Psoas muscle (tissue), 8 donors: ENCODE data around the gene ARHGEF7. TPM values are rescaled to one million over a fixed set of nuclear protein-coding genes. Genes with fewer than 3 reads are reported as not detected.
A peak's percentile ranks its signal among the peaks of the same experiment; 100 is the strongest.
"Not testable (repeated sequence)": the region's sequence is repeated elsewhere in the genome, so short reads cannot be mapped to it uniquely, and the experiment has no call there.

Experiments
- ATAC-seq, 4 donors: fragments of 200-7000 bp; cut with Tn5 transposase; one replicate each; pipeline ENCODE4 v1.9.1; 2020; ENCODE audit warnings: moderate library complexity in 3 of 4, mild to moderate bottlenecking in 2 of 4
- DNase-seq, 2 donors: peaks; one replicate each; pipeline ENCODE4 v3.0.0-alpha.2; 2020
- H3K27ac ChIP-seq: fragments of 200-600 bp; one replicate; pipeline ENCODE4 v1.8.0; 2022
- H3K27me3 ChIP-seq, 3 donors: fragments of 200-600 bp in 1 of 3; one replicate each; pipeline versions ENCODE4 v1.6.1 to v1.8.0; 2013 to 2022; ENCODE audit warnings: low read length in 2 of 3, mild to moderate bottlenecking in 2 of 3, moderate library complexity in 1 of 3; ENCODE audit not compliant: insufficient read depth in 3 of 3
- H3K36me3 ChIP-seq, 2 donors: fragments of 200-600 bp in 1 of 2; one replicate each; pipeline versions ENCODE4 v1.6.1 to v1.8.0; 2013 to 2022; ENCODE audit warnings: low read depth in 1 of 2, mild to moderate bottlenecking in 1 of 2, moderate library complexity in 1 of 2; ENCODE audit not compliant: insufficient read depth in 1 of 2
- H3K4me1 ChIP-seq: fragments of 200-600 bp; one replicate; pipeline ENCODE4 v1.8.0; 2022
- H3K4me3 ChIP-seq: fragments of 200-600 bp; one replicate; pipeline ENCODE4 v1.8.0; 2022; ENCODE audit warnings: mild to moderate bottlenecking
- H3K9me3 ChIP-seq: fragments of 200-600 bp; one replicate; pipeline ENCODE4 v1.8.0; 2022
- CTCF ChIP-seq: fragments of 200-600 bp; IDR thresholded peaks from one replicate; pipeline ENCODE4 v1.8.0; 2022; ENCODE audit warnings: antibody characterized with exemption
- WGBS, 3 donors: extraction: QIAGEN DNeasy Blood & Tissue Kit; methylation state at CpG; one replicate each; pipeline versions ENCODE4 v1.1.6 to v1.1.7; 2013; 5-methylcytosine and 5-hydroxymethylcytosine counted together
- intact Hi-C, 2 donors: fragments of 100-400 bp; cut with DNase I; formaldehyde crosslinking; loops; one replicate each; pipeline versions ENCODE4 v1.11.0 to v1.14.2; 2022
- polyA plus RNA-seq, 3 donors: library from polyadenylated mRNA; stranded (reverse); fragments of 200-250 nt; gene quantifications; one replicate each; pipeline ENCODE4 v1.2.3, GENCODE V29; 2013
- total RNA-seq, 4 donors: library from RNA; stranded (reverse); fragmentation: NEBNext Ultra II Directional in 2 of 4; extraction: Animal tissue kit (Norgen Biotek cat#: 25700) in 2 of 4; gene quantifications; one replicate each; pipeline versions ENCODE4 v1.2.1 to v1.2.4, GENCODE V29; 2021 to 2023
- donor health status: healthy with polysubstance abuse.
- donor health status: DM: no; HTN: no; CAD: no; lungs with moderate emphysema.
- donor health status: Bipolar disorder and iron deficiency.
- donor health status: healthy.
- donor health status: DM: yes; HTN: yes; CAD: no.
- donor health status: DM: no; HTN: no; CAD: no.
- donor health status: DM: no; HTN: no; CAD: no.
- donor health status: DM: yes; HTN: yes; CAD: no.

ARHGEF7 gene
- total and polyA plus RNA-seq, 7 donors, result 21.6 to 53.6 (median 46.8) TPM

DNA sequence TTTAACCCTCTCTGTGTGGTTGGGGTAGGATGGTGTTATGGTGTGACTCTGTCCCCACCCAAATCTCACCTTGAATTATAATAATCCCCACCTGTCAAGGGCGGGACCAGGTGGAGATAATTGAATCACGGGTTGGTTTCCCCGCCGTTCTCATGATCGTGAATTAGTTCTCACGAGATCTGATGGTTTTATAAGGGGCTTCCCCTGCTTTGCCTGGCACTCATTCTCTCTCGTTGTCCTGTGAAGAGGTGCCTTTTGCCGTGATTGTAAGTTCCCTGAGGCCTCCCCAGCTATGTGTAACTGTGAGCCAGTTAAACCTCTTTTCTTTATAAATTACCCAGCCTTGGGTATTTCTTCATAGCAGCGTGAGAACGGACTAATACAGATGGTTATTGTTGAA, 68.8 kb downstream of the ARHGEF7 start:
- Histone ChIP-seq H3K9me3 (no peaks in the 10 kb centered on the region), H3K36me3 (no peaks in the 10 kb centered on the region), H3K27me3 (no peaks in the 10 kb centered on the region), H3K4me3 (no peak overlapping the region), H3K4me1 (peaks cover 84% of the 10 kb centered on the region), H3K27ac (peak overlapping the region; percentile 69)
- WGBS, 3 donors, result 74 to 81% (median 77%) methylated on average over 10 of the region's 10 CpGs
- DNase-seq (no peak), ATAC-seq (no peak)
- no peak for TF ChIP-seq CTCF
- intact Hi-C loops, result no loop called here

DNA sequence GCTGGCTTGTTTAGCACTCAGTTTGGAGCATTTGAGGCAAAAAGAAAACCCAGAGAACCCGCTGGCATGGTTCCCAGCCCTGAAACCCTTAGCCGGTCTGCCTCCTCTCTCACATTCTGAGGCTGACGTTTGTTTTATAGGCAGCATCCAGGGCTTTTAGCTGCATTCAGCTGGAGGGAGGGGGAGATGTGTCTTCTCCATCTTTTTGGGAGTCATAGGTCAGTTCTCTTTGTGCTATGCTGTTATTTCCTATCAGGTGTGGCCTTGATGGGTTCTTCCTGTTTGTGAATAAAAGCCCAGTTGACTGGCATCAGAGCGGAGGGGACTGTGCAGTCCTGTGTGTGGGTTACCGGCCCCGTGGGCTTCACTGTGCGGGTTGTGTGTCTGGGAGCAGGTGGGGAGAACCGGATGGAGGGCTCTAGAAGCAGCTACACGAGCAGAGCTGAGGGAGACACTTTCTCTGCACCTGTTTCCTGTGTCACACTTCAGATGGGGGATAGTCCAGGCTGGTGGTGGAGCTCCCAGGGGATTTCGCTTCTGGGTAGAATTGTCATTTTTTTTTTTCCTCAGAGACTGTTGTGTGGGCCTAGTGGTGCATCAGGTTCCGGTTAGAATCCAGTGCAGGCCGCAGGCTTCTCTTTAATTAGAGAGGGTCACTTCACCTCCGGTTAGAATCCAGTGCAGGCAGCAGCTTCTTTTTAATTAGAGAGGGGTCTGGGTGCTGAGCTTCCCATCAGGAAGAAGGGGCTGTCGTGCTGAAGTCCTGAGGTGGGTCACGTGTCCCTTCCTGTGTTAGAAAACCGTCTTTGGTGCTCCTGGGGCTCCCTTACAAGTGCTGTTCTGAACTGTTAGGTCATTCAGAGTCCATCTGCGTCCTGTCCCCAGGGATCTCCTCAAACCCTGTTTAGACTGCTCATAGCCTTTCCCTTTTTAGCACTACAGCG, 69.6 kb downstream of the ARHGEF7 start:
- peak; percentile 51 to 68 (median 62) for ATAC-seq
- peaks cover 80% of the 10 kb centered on the region for H3K4me1 ChIP-seq

GRCh38 chr13:111186305-111186935, 71.3 kb downstream of the ARHGEF7 start:
- Histone ChIP-seq H3K36me3 (no peaks in the 10 kb centered on the region), H3K27ac (peak overlapping the region; percentile 56), H3K4me1 (peaks cover 68% of the 10 kb centered on the region), H3K4me3 (peak overlapping the region; percentile 31), H3K27me3 (no peaks in the 10 kb centered on the region), H3K9me3 (no peaks in the 10 kb centered on the region)
- 51 to 73% (median 58%) methylated on average over 10 of the region's 10 CpGs for WGBS, 3 donors
- no peak for DNase-seq
- ATAC-seq, result peak in 2 of 4 donors; percentile 40 to 60
- intact Hi-C loops, result no loop called here
- no peak for TF ChIP-seq CTCF

More for the DNA sequence above, 69.6 kb downstream of the ARHGEF7 start:
- Histone ChIP-seq H3K36me3 (no peaks in the 10 kb centered on the region), H3K27ac (peak overlapping the region; percentile 69), H3K9me3 (no peaks in the 10 kb centered on the region), H3K4me3 (peak overlapping the region; percentile 1), H3K27me3 (no peaks in the 10 kb centered on the region)
- intact Hi-C loops, result no loop called here
- no peak for TF ChIP-seq CTCF
- 16 to 32% (median 18%) methylated on average over 18 of the region's 18 CpGs for whole genome bisulfite sequencing, 3 donors
- no peak for DNase-seq

- intact Hi-C loops, result no loop called here
- H3K4me1 ChIP-seq, result peaks cover 62% of the 10 kb centered on the region
Measured at GRCh38 chr13:111187960-111188541, 72.9 kb downstream of the ARHGEF7 start.

DNA sequence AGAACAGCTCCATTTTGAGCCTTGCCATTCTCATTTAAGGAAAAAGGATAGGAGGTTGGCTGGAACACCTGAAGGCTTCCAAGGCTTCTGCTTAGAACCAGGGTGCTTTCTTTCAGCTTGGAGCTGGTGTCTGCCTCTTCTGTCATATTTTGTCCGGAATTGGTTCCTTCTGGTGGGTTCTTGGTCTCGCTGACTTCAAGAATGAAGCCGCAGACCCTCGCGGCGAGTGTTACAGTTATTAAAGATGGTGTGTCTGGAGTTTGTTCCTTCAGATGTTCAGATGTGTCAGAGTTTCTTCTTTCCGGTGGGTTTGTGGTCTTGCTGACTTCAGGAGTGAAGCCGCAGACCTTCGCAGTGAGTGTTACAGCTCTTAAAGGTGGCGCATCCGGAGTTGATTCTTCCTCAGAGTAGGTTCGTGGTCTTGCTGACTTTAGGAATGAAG, 74.0 kb downstream of the ARHGEF7 start:
- H3K4me1 ChIP-seq, result peaks cover 57% of the 10 kb centered on the region
- H3K9me3 ChIP-seq, intact Hi-C loops, H3K27ac ChIP-seq, H3K27me3 ChIP-seq, ATAC-seq, H3K36me3 ChIP-seq, H3K4me3 ChIP-seq, DNase-seq: not testable (repeated sequence)
- WGBS, 3 donors, result 97 to 98% (median 97%) methylated on average over 12 of the region's 12 CpGs

More at GRCh38 chr13:111187960-111188541, 72.9 kb downstream of the ARHGEF7 start:
- 33 to 45% (median 34%) methylated on average over 11 of the region's 11 CpGs for WGBS, 3 donors
- ATAC-seq (peak; percentile 63 to 82 (median 74)), DNase-seq (no peak)
- Histone ChIP-seq H3K4me3 (peak overlapping the region; percentile 3), H3K9me3 (no peaks in the 10 kb centered on the region), H3K27ac (peak overlapping the region; percentile 12), H3K27me3 (no peaks in the 10 kb centered on the region), H3K36me3 (no peaks in the 10 kb centered on the region)
- TF ChIP-seq CTCF, result no peak

DNA sequence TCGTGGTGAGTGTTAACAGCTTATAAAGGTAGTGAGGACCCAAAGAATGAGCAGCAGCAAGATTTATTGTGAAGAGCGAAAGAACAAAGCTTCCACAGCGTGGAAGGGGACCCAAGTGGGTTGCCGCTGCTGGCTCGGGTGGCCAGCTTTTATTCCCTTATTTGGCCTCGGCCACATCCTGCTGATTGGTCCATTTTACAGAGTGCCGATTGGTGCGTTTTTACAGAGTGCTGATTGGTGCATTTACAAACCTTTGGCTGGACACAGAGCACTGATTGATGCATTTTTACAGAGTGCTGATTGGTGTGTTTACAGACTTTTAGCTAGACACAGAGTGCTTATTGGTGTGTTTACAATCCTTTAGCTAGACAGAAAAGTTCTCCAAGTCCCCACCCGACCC, 74.4 kb downstream of the ARHGEF7 start:
- ATAC-seq, H3K36me3 ChIP-seq, intact Hi-C loops, DNase-seq, H3K9me3 ChIP-seq, H3K27ac ChIP-seq, H3K4me3 ChIP-seq, H3K27me3 ChIP-seq: not testable (repeated sequence)
- WGBS, 3 donors, result 89 to 97% (median 90%) methylated on average over 9 of the region's 9 CpGs
- H3K4me1 ChIP-seq, result peaks cover 57% of the 10 kb centered on the region

DNA sequence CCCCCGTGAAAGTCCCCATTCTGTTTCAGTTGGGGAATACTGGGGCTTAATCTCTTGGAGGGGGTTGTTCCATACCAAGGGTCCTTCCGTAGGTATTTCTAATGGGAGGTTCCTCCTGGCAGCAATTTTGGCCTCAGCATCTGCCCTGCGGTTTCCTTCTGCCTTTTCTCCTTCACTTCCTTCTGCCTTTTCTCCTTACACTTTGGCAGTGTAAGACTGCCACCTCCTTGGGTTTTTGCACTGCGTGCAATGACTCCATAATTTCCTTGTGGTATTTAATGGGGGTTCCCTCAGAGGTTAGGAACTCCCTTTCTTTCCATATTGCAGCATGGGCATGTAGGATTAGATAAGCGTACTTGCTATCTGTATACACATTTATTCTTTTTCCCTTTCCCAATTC, 78.1 kb downstream of the ARHGEF7 start:
- peaks cover 35% of the 10 kb centered on the region for H3K4me1 ChIP-seq
- not testable (repeated sequence) for ATAC-seq

More for the DNA sequence above, 78.1 kb downstream of the ARHGEF7 start:
- intact Hi-C loops, H3K9me3 ChIP-seq, H3K36me3 ChIP-seq, H3K4me3 ChIP-seq, H3K27ac ChIP-seq, DNase-seq, H3K27me3 ChIP-seq: not testable (repeated sequence)
- 84 to 94% (median 92%) methylated on average over 5 of the region's 5 CpGs for WGBS, 3 donors
